Cardiac muscle cell (in vitro differentiated cells and primary cell): ENCODE measurements around the gene RSPH10B2. TPM values are rescaled to one million over a fixed set of nuclear protein-coding genes. Genes with fewer than 3 reads are reported as not detected.
"Not testable (repeated sequence)": the region's sequence is repeated elsewhere in the genome, so short reads cannot be mapped to it uniquely, and the experiment has no call there.

ENCODE experiments used
- DNase-seq, 2 donors: peaks; one replicate each; pipeline versions ENCODE4 v3.0.0 to v3.0.0-alpha.2; 2010 to 2017; ENCODE audit warnings: low read depth in 1 of 2, low spot score in 1 of 2
- H3K27ac ChIP-seq: fragments of 200-600 bp; sonication (generic); 2 replicates; pipeline ENCODE4 v1.5.1; 2016
- H3K27me3 ChIP-seq: fragments of 200-600 bp; sonication (generic); 2 replicates; pipeline ENCODE4 v1.6.0; 2016; ENCODE audit warnings: control low read depth
- H3K36me3 ChIP-seq: fragments of 200-600 bp; sonication (generic); 2 replicates; pipeline ENCODE4 v1.5.1; 2016; ENCODE audit warnings: control low read depth
- H3K4me1 ChIP-seq: fragments of 200-600 bp; sonication (generic); 2 replicates; pipeline ENCODE4 v1.8.1; 2017; ENCODE audit warnings: low read depth, mild to moderate bottlenecking, mixed run types
- H3K4me3 ChIP-seq: fragments of 200-600 bp; sonication (generic); 2 replicates; pipeline ENCODE4 v1.5.1; 2016; ENCODE audit warnings: mild to moderate bottlenecking
- H3K9me3 ChIP-seq: fragments of 200-600 bp; sonication (generic); 2 replicates; pipeline ENCODE4 v1.5.1; 2017; ENCODE audit warnings: low read depth, mild to moderate bottlenecking, control low read depth
- polyA plus RNA-seq: library from polyadenylated mRNA; unstranded; fragments of >200 nt; fragmentation: Nextera tagmentation; extraction: Ambion mirVana; gene quantifications from 2 replicates; pipeline ENCODE4 v1.2.1, GENCODE V29; 2016
- total RNA-seq: library from RNA; depleted of rRNA; stranded (reverse); fragments of >200 nt; gene quantifications from 2 replicates; pipeline ENCODE4 v1.2.3, GENCODE V29; 2016
- TF ChIP-seq, protein P1 (sequence below): IDR thresholded peaks from 2 replicates; pipeline ENCODE4 v1.5.1; 2012; ENCODE audit warnings: low read depth, mild to moderate bottlenecking, low read length

Gene RSPH10B2
- total and polyA plus RNA-seq, 2 experiments from 2014 or later: 0.69 TPM; not detected in 1

DNA sequence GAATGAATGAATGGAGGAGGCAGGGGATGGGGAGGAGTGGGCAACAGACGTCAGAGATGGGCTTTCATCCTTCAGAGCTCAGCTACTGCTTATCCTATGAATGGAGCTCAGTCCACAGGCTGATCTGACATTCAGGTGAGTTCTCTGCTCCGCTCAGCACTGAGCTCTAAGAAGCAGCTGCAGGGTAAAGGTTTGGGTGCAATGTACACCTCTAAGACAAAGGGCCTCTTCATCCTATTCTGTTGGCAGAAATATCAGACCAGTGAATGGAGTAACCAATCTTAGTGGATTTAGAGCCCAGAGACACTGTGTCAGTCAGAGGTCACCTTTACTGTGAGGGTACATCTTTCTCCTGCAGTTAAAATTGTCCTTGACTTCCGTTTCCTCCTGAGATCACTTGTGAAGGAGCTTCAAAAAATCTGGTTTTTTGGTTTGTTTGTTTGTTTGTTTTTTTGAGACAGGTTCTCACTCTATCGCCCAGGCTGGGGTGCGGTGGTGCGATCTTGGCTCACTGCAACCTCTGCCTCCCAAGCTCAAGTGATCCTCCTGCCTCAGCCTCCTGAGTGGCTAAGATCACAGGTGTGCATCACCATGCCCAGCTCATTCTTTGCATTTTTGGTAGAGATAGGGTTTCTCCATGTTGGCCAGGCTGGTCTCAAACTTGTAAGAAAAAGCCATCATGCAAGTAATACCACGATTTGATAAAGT, 77.3 kb downstream of the RSPH10B2 start:
- no peak for DNase-seq

DNA sequence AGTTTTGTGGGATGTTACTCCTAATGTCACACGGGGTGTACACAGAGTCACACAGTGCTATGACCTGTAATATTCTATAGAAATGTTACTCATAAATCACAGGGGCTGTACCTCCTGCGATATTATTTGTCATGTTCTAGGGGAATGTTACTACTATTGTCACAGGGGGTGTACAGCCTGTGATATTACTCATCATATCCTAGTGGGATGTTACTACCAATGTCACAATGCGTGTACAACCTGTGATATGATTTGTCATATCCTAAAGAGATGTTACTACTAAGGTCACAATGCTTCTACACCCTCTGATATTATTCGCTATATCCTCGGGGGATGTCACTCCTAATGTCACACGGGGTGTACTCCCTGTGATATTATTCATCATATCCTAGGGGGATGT, 79.7 kb downstream of the RSPH10B2 start:
- no peak for DNase-seq
- TF ChIP-seq, protein P1, sequence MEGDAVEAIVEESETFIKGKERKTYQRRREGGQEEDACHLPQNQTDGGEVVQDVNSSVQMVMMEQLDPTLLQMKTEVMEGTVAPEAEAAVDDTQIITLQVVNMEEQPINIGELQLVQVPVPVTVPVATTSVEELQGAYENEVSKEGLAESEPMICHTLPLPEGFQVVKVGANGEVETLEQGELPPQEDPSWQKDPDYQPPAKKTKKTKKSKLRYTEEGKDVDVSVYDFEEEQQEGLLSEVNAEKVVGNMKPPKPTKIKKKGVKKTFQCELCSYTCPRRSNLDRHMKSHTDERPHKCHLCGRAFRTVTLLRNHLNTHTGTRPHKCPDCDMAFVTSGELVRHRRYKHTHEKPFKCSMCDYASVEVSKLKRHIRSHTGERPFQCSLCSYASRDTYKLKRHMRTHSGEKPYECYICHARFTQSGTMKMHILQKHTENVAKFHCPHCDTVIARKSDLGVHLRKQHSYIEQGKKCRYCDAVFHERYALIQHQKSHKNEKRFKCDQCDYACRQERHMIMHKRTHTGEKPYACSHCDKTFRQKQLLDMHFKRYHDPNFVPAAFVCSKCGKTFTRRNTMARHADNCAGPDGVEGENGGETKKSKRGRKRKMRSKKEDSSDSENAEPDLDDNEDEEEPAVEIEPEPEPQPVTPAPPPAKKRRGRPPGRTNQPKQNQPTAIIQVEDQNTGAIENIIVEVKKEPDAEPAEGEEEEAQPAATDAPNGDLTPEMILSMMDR: no peak
- Histone ChIP-seq H3K4me3 (no peak overlapping the region), H3K36me3 (no peaks in the 10 kb centered on the region), H3K9me3 (no peaks in the 10 kb centered on the region), H3K27ac (no peak overlapping the region), H3K27me3 (peaks cover 57% of the 10 kb centered on the region), H3K4me1 (no peaks in the 10 kb centered on the region)

More for the DNA sequence above, 77.3 kb downstream of the RSPH10B2 start:
- no peak overlapping the region for H3K27ac ChIP-seq
- no peaks in the 10 kb centered on the region for H3K36me3 ChIP-seq
- H3K4me3 ChIP-seq: no peak overlapping the region
- H3K27me3 ChIP-seq: peaks cover 60% of the 10 kb centered on the region
- TF ChIP-seq, protein P1: no peak
- no peaks in the 10 kb centered on the region for H3K9me3 ChIP-seq
- no peaks in the 10 kb centered on the region for H3K4me1 ChIP-seq

DNA sequence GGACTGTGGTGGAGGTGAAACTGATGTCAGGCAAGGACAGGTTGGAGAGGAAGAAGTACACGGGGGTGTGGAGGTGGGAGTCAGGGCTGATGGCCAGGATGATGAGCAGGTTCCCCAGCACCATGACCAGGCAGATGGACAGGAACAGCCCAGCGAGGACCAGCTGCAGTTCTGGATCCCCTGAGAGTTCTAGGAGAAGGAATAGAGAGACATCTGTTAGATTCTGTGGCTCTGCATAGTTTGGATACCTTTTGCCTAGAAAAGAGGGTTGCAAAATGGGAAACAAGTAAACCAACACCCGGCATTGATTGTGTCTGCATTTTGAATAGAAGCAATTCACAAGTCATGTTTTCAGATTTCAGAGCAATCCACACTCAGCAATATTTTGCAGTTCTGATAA, 81.6 kb downstream of the RSPH10B2 start:
- not testable (repeated sequence) for H3K9me3 ChIP-seq, DNase-seq, H3K27ac ChIP-seq

DNA sequence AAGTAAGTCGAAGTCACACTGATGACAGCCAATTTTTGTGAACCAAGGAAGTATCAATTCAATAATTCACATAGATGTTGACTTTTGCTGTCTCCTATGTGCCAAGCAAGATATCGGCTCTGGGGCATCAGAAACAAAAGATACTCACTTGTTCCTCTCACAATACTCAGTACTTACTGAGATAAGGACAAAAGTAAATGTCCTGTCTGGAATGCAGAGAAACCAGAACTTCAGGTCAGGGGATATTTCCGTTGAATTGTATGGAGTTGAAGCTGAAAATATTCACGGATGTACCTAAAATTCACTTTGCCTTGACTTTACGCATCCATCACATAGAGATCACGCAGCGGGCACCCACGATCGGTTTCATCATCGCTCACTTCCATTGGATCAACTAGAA, 83.2 kb downstream of the RSPH10B2 start:
- H3K27ac ChIP-seq, H3K36me3 ChIP-seq, DNase-seq, H3K4me3 ChIP-seq, H3K4me1 ChIP-seq, H3K9me3 ChIP-seq: not testable (repeated sequence)
- H3K27me3 ChIP-seq: peaks cover 49% of the 10 kb centered on the region

More for the DNA sequence above, 81.6 kb downstream of the RSPH10B2 start:
- peaks cover 59% of the 10 kb centered on the region for H3K27me3 ChIP-seq
- H3K4me3 ChIP-seq, H3K36me3 ChIP-seq, H3K4me1 ChIP-seq: not testable (repeated sequence)

DNA sequence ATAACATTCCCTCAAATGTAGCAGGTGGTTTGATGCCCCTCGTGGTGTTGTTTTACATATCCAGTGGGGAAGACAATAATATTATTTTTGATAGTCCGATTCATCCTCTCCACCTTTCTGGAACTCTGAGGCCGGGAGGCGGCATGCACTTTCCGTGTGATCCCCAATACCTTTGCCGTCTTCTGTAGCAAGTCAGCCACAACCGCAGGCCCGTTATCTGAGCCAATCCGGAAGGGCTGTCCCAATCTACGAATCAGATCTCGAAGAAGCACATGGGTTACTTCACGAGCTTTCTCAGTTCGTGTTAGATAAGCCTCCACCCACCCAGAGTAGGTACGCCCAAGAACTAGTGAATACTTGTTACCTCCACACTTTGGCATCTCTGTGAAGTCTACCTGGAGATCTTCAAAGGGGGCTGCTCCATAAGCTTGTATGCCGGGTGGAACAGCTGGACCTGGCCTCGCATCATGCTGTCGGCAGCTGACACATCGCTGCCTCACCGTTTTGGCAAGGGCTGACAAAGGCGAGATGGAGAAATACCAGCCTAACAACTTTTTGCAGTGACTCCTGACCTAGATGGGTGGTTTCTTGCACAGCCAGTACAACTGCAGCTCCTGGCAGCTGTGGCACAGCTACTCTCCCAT, 88.5 kb downstream of the RSPH10B2 start:
- not testable (repeated sequence) for H3K36me3 ChIP-seq, DNase-seq, H3K4me3 ChIP-seq, H3K27ac ChIP-seq, H3K4me1 ChIP-seq, H3K9me3 ChIP-seq
- peaks cover 15% of the 10 kb centered on the region for H3K27me3 ChIP-seq

DNA sequence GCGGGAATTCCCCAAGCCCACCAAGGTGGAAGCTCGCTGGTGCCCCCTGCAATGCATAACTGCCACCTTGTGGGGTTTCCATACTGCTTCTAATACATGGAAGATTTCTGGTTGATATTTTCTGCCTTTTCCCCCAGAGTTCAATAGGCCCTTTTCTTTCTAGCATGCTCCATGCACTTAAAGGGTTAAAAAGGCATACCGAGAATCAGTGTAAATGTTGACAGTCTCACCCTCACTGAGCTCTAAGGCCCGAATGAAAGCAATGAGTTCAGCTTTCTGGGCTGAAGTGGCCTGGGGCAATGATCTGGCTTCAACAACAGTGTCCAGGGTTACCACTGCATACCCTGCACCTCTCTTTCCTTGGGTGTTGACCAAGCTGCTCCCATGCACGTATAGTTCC, 89.2 kb downstream of the RSPH10B2 start:
- not testable (repeated sequence) for H3K4me3 ChIP-seq, H3K36me3 ChIP-seq, DNase-seq, H3K27ac ChIP-seq, H3K9me3 ChIP-seq, H3K4me1 ChIP-seq
- H3K27me3 ChIP-seq: peaks cover 20% of the 10 kb centered on the region

DNA sequence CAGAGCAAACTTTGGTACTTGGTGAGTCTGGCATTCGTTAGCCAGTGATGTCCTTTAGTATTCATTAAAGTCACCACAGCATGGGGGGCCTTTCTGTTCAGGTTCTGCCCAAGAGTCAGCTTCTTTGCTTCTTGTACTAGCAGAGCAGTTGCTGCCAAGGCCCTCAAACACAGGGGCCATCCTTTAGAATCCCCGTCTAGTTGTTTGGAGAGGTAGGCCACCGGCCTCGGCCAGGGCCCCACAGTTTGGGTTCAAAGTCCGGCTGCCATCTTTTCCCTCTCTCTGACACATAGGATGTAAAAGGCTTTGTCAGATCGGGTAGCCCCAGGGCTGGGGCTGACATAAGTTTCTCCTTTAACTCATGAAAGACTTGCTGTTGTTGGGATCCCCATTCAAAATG, 89.8 kb downstream of the RSPH10B2 start:
- not testable (repeated sequence) for H3K27ac ChIP-seq

DNA sequence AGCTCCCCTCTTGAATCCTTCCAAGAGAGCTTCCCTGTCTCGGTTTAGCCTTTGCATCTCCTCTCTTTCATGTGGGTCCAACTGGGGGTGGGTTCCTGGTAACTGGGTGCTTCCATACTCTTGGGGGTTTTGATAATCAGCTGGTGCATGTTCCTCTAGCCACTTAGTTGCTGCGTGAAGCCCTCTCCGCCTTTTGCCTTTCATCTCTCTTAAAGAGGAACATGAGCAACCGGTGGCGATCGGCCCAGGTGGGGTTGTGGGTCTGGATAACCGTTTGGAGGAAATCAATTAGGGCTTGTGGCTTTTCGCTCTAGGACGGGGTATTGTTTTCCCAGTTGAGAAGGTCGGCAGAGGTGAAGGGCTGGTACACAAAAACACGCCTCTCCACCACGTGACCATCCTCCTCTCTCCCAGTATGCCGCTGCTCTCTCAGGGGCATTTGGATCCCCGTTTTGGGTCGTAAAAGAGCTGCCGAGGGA, 92.1 kb downstream of the RSPH10B2 start:
- DNase-seq, H3K4me3 ChIP-seq, H3K36me3 ChIP-seq, H3K27ac ChIP-seq, H3K4me1 ChIP-seq, H3K9me3 ChIP-seq, H3K27me3 ChIP-seq: not testable (repeated sequence)

More for the DNA sequence above, 89.8 kb downstream of the RSPH10B2 start:
- not testable (repeated sequence) for H3K9me3 ChIP-seq, H3K4me1 ChIP-seq, DNase-seq, H3K36me3 ChIP-seq, H3K4me3 ChIP-seq
- peaks cover 22% of the 10 kb centered on the region for H3K27me3 ChIP-seq

DNA sequence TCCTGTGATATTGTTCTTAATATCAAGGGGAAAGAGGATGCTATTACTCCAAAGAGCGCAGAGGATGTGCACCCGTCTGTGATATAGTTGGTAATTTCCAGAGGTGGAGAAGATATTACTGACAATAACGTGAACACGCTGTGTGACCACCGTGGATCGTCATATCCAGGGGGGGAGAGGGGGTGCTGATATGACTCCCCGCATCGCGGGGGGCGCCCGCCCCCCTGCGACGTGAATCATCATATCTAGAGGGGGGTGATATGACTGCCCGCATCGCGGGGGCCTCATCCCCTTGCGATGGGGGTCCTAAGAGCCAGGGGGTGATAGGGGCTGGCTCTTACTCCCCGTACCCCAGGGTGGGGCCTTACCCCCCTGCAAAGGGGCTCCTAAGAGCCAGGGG, 93.8 kb downstream of the RSPH10B2 start:
- not testable (repeated sequence) for H3K4me3 ChIP-seq, H3K27ac ChIP-seq, H3K4me1 ChIP-seq, DNase-seq, H3K27me3 ChIP-seq, H3K9me3 ChIP-seq, H3K36me3 ChIP-seq
